GM21786 (cell line): ENCODE measurements around the gene ARL4C.

Experiments used
- ATAC-seq: cut with Tn5 transposase; IDR thresholded peaks from one replicate; pipeline ENCODE4 v1.9.1; 2021; ENCODE audit not compliant: unreplicated experiment

Gene ARL4C, protein sequence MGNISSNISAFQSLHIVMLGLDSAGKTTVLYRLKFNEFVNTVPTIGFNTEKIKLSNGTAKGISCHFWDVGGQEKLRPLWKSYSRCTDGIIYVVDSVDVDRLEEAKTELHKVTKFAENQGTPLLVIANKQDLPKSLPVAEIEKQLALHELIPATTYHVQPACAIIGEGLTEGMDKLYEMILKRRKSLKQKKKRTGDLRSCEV

GRCh38 chr2:234496835-234497593 is at the start of gene ARL4C:
Gene ARL4C, minus strand, starts transcription at chr2:234497081. Its CDS starts 495 bp downstream, at chr2:234496586.
- ATAC-seq: peak; percentile 49

GRCh38 chr2:234544659-234545611 is 48.1 kb upstream of the ARL4C start:
- peak; percentile 65 for ATAC-seq

GRCh38 chr2:234542742-234543141 is 45.9 kb upstream of the ARL4C start:
- ATAC-seq: no peak

- no peak for ATAC-seq
Measured at GRCh38 chr2:234537929-234538328, 41.0 kb upstream of the ARL4C start.

DNA sequence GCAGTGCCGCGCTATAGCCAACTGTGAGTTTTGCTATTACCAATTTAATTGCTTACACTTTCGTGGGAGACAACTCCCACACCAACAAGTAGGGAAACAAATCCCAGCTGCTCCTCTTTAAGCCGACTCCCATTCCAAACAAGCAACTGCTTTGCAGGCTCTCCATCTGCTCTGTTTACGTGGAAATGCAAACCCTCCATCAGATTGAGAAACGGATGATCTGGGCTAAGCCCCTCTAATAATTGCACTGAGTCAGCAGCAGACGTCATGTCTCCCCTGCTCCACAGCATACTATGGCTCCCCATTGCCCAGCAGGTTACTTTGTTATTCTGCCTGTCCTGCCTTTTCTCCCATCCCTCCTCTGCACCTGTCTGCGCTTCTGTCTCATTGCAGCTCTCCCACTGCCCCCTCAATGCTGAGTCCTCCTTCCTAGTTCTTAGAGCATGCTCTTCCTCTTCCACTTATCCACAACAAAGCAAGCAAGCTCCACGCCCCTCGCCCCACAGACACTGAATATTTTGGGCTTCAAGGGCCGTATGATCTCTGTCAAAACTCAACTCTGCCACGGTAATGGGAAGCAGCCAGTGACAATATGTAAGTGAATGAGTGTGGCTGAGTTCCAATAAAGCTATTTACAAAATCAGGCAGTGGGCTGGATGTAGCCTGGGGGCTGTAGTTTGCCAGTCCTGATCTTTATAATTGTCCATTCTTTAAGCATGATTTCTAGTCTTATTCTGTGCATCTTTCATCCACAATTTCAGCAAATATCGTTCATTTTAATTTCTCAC is 39.5 kb upstream of the ARL4C start:
- ATAC-seq: no peak

DNA sequence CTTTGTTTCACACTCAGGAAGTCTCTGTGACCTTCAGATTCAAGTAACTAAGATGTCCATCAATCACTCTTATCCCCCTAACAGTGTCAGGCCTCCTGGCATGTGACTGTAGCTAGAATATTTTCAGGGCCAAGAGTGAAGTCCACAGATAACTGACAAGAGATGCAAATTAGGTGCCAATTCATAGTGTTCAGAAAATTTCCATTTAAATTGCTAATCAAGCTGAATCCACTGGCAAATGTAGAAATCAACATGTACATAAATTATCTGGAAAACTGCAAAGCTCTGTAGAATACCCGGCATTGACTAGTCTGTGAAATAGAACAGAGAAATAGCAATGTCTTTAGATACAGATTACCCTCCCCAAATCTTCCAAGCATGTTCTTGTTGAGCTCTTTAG is 38.6 kb upstream of the ARL4C start:
- no peak for ATAC-seq

DNA sequence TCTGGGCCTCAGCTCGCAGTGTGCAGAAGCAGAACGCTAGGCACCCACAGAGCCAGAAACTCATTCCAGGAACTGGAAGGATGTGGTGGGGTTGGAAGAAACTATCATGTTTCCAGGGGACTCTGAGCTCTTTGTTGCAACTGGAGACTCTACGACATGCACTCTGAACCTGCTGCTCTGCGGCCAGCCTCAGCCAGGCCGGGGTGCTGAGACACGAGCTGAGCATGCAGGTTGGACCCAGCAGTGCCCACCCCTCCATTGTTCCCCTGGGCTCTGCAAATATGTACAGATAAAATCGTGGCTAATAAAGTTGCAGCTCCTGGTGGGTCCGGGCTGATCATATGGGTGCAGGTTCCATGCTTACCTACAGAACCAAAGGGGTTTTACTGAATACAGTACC is 37.6 kb upstream of the ARL4C start:
- ATAC-seq: no peak

- no peak for ATAC-seq
Measured at GRCh38 chr2:234533626-234534025, 36.7 kb upstream of the ARL4C start.

DNA sequence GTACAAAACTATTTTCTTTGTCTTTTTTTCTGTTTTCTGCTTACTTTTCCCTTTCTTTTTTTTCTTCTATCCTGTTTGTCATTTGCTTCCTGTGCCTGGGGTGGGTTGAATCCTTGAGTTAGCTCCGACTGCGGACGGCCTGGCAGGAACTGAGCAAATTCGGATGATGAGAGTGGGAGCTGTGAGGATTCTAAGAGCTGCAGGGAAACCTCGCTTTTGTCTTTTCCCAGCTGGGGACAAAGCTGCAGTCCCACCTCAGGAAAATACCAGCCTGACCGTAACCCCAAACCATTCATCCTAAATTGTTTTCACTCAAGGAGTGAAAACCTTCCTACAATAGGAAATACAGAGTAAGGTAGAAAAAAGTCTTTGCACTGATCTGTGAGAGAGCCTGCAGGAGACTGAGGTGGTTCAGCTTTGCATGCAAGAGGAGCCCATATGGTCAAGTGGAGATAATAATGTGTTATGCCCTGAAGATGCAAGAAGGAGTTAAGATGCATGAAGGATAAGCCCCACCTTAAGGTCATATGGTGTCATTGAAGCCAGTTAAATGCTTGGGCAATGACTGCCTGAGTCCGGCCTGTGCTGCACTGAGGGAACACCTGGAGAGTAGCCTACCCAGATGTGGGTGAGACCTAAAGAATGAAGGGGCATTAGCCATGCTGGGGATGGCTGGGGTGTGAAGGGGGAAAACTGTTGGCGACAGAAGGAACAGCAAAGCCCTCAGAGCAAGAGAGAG is 31.7 kb upstream of the ARL4C start:
- no peak for ATAC-seq

GRCh38 chr2:234526711-234527110 is 29.8 kb upstream of the ARL4C start:
- ATAC-seq: no peak

GRCh38 chr2:234521536-234521935 is 24.7 kb upstream of the ARL4C start:
- ATAC-seq: no peak

GRCh38 chr2:234518986-234519642 is 22.2 kb upstream of the ARL4C start:
- ATAC-seq: no peak

DNA sequence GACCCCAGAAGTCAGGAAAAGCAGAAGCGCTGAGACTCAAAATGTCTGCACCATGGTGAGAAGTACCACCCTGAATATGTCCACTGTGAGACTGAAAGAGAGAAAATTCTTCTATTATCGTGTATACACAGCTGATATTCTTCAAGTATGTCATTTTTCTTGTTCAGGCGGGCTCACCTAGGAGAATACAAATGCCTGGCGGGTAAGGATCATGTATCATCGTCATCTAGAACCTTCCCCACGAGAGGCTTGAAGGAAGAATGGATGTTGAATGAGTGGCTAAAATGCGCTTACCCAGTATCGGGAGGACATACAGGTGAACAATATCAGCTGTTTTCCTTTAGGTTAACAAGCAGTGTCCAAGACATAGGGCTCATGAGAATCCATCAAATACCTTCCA is 21.1 kb upstream of the ARL4C start:
- no peak for ATAC-seq

DNA sequence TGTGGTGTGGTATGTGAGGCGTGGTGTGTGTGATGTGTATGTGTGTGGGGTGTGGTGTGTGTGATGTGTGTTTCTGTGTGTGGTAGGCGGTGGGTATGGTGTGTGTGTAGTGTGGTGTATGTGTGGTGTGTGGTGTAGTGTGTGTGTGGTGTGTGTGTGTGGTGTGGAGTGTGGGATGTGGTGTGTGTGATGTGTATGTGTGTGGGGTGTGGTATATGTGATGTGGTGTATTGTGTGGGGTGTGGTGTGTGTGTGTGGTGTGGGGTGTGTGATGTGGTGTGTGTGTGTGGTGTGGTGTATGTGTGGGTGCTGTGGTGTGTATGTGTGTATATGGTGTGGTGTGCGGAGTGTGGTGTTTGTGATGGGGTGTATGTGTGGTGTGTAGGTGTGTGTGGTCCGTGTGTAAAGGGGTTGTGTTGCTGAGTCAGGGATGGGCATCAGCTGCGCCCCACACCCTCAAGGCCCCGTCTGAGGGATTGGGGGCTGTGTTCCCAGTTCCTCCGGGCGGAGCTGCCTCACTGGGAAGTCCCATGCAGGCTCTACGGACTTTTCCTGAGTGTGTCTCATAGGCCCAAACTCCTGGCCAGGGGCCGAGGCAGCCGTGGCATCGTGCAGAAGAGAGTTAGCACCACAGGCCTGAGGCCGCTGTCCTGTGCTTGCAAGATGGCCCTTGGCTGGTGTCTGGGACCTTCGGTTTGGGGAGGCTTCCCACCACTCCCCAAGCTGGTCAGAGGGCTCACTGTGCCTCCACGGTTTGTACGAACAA is 18.2 kb upstream of the ARL4C start:
- ATAC-seq: no peak

DNA sequence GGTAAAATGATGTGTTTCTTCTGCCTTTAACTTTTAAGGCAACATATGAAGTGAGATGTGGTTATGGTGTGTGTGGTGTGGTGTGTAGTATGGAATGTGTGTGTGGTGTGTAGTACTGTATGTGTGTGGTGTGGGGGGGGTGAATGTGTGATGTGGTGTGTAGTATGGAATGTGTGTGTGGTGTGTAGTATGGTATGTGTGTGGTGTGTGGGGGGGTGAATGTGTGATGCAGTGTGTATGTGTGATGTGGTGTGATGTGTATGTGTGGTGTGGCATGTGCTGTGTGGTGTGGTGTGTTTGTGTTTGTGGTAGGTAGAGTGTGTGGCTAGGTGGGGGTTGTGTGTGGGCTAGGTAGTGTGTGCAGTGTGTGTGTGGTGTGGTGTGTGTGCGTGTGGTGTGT is 17.2 kb upstream of the ARL4C start:
- ATAC-seq: no peak

- ATAC-seq: no peak
Measured at GRCh38 chr2:234512884-234513669, 16.2 kb upstream of the ARL4C start.

- no peak for ATAC-seq
Measured at GRCh38 chr2:234502919-234503285, 6.0 kb upstream of the ARL4C start.

DNA sequence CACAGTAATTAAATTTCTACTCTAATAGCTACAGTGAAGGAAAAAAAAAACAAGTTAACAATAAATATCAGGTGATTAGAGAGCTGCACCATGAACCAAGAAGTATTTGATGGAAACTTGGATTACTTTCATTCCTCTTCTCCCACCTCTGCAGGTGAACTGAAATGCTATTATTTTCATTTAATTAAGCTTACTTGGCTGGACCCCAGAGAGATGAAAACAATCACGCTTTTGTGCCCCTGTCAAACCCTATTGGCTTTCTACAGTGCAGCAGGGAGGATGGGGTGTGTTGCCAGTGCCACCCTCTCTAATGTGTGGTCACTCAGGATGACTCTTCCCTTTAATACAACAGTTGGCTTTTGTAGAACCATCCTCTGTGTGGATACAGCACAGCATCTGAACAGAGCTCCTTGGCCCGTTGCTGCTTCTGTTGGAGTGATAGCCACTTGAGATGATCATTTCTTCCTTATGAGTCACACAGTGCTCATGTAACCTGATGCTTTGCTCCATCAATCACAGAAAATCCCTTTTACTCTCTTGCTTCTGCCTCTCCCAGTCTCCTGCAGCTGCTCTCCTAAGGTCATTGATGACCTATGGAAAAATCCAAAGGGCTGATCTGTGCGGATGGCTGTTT is 5.5 kb upstream of the ARL4C start:
- ATAC-seq: no peak
